Measurements from ENCODE around the gene GRIA2.

The GRIA2 gene

DNA sequence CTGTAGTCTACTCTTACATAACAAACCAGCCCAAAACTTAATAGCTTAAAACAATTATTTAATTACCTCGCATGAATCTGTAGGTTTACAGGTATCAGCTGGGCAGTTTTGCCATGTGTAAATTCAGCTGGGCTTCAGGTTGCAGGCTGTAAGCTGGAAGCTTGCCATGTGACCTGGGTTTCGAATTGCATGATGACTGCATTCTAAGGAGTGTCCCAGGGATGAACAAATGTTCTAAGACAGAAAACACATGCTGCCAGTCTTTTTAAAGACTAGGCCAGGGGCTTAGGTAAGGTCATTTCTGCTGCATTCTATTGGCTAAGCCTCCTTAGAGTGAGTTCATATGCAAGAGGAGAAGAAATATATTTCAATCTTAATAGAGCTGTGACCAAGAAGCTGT lies 44.8 kb downstream of the GRIA2 start:
- DNase-seq (ENCODE audit: low spot score) = no peak

DNA sequence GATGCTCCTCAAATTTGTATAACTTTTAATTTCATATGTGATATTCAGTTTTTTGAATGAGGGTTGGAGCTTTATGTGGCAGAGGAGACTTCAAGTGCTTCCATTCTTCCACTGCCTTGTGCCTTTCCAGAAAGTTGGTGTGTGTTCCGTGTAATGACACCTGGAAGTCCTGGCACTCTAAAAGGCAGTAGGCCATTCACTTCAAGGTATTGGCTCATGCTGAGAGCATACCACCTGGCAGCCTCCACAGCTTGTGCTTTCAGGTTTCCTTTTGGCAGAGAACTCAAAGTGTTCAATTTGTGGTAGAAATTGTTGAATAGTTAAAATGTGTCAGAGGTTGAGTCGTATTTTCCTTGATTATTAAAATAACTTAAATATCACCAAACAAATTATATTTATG lies 49.6 kb downstream of the GRIA2 start:
- no peak for DNase-seq (ENCODE audit: low spot score)

DNA sequence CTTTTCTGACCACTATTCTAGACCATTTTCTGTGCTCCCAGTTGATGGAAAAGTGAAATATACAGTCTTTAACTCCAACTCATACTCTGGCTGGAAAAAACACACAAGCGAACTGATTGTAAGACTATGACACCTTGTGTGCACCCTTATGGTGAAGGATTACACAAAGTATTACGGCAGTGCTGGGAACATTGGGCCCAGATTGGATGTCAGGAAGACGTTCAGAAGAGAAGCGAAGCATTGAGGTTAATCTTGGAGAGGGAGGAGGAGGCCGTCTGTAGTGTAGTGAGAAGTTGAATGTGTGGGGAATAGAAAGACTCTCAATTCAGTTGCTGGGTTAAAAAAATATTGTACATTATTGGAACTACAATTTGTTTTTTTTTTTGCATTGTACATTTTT lies 50.0 kb downstream of the GRIA2 start:
- no peak for DNase-seq (ENCODE audit: low spot score)

DNA sequence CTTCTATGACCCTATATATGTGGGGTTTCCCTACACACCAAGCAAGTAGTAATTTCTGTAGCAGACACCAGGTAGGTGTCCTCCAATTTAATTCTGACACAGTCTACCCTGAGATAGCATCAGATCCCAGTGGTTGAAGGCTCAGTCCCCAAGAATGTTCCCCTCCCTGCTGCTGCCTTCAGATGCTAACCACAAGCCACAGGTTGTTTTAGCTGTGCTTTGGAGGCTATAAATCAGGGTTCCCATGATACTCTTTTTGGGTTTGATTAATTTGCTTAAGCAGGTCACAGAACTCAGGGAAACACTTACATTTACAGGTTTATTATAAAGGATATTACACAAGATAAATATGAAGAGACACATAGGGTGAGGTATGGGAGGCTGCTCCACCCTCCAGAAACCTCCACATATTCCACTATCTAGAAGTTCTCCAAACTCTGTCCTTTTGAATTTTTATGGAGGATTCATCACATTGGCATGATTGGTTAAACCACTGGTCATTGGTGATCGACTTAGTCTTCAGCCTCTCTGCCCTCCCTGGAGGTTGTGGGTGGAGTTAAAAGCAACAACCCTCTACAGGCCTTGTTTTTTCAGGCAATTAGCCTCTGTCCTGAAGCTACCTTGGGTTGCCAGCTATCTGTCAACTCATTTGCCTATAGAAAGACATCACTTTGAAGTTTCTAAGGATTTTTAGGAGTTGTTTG lies 50.8 kb downstream of the GRIA2 start:
- no peak for DNase-seq (ENCODE audit: low spot score)

DNA sequence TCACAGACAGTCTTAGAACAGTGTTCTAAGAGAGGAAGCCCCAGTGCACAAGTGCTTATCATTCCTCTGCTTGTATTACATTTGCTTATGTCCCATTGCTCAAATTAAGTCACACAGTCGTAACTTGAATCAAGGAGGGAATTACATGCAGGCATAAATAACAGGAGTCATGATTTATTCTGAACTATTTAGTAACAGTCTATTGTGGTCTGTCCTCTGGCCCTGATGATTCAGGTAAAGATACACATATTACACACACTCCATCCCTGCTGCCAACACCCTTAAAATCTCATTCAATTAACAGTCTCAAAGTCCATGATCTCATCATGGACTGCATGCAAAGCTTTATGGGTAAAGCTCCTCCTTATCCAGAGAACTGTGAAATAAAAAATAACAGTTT lies 60.1 kb downstream of the GRIA2 start:
- no peak for DNase-seq (ENCODE audit: low spot score)

DNA sequence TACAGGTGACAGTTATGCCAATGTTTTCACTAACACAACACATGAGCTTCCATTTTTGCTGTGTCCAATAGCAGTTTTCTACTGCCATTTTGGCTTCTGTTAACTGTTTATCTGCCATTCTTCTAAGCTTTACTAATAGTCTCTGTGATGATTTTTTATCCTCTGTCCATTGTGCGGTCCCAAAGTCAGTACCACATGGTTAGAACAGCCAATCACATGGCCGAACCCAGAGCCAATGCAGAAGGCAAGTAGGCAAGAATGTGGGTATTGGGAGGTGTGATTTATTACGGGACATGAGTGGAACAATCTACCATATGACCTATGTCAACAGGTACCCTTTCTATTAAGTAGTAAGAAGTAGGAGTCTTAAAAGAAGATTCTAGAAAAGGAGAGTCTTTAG lies 61.5 kb downstream of the GRIA2 start:
- DNase-seq (ENCODE audit: low spot score) = no peak

DNA sequence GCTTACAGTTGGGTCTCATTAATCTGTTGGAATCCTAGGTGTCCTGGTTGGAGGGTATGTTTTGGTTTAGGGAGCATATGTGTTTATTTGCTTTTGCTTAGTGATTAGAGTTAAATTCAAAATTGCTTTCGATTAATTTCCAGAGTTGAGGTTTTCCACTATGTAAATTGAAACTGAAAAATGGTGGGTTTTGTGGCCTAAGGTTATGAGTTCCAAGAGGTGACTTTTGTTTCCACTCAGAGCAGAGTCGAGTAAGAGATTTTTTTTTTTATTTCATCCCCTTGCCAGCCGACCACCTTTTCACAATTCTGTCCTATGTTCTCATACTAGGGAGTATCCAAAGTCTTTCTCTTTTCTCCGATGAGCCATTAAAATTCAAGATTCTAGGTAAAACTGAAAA lies 66.9 kb downstream of the GRIA2 start:
- DNase-seq (ENCODE audit: low spot score) = no peak

DNA sequence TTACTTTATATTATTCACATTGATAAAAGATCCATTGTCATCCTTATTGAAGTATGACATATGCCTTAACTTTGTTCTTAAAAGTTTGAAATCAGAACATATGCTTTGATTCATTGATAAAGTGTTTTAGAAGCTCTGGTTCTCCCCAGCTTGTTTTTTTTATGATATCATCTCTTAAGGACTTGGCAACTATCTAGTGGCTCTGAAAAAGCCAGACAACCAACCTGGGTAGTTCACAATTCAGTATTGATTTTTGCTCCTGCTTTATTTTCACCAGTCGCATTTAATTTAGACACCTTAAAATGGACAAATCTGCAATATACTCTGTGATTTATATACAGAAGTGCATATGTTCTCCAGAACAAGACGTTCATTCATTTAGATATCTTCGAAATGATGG lies 70.1 kb downstream of the GRIA2 start:
- DNase-seq (ENCODE audit: low spot score) = no peak

DNA sequence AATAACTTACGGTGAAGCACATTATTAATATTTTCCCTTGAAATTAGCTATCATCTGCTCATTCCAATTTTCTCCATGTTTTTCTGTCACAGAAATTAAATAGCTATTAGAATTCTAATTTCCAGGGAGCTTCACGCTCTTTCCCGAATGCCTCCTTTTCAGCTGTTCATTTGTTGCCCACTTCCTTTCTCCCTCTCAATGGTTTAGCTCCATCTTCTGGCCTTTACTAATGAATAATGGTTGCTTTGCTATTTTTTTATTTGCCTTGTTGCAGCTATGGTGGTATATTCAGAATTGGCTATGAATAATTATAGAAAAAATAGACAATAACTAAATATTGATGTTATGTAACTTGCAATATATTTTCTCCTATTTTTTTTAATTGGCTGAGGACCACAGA lies 70.5 kb downstream of the GRIA2 start:
- DNase-seq (ENCODE audit: low spot score) = no peak

DNA sequence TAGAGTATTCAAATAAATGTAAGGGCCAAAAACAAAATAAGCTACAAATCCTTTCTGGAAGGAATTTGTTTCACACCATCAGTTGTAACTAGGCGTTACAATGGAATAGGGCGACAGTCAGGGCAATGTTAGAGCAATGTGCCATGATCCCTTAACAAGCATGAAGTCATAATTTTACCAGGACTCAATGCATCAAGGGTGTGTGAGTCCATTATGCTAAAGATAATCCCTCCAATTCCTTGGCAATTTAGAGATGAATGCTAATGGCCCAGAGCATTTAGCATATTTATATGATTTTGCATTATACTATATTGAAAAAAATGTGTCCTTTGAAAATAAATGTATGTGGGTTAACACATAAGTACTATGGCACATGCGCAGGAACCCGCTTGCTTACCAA lies 73.1 kb downstream of the GRIA2 start:
- no peak for DNase-seq (ENCODE audit: low spot score)

DNA sequence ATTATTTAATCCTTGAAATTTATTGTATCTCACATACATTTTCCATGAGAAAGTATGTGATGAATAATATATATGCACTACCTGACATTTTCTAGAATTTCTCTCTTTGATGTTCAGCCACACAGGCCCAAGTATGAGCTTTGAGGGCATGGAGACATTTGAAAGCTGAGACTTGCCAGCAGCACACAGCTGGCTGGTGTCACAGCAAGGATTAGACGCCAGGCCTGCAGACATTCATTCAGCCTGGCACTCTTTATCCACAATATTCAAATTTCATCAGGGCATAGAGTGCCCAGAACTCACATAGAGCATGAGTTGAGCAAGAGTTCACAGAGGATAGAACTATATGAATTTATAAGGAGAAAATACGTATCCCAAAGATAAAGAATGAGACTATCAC lies 74.0 kb downstream of the GRIA2 start:
- no peak for DNase-seq (ENCODE audit: low spot score)

DNA sequence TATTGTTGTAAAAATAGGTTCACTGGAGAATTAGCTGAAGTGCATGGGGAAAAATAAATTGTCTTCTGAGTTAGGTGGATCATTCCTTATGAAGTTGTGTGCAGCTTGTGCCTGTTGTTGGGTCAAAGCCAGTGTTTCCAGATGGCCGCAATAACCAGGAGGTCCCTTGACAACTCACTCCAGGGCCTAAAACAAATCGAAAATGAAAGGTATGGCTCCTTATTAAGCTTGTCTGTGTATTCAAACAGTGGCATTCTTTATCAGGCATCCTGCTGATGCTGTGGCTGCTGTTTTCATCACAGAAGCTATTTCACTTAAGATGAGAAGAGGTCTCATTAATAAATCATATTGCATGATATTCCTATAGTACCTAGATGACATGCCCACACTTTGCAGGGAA lies 80.2 kb downstream of the GRIA2 start:
- DNase-seq (ENCODE audit: low spot score) = no peak

DNA sequence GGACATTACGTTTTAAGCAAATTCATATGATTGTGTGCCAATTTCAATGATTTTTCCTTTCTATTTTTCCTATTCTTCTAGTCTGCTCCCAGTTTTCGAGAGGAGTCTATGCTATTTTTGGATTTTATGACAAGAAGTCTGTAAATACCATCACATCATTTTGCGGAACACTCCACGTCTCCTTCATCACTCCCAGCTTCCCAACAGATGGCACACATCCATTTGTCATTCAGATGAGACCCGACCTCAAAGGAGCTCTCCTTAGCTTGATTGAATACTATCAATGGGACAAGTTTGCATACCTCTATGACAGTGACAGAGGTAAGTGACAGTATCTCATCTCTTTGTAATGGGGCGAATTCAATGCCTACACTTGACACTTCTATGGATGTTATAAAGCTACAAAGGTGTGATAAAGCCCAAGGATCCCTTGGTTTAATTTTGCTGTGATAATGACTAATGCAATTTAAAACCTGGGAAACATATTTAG lies 83.0 kb downstream of the GRIA2 start:
- no peak for DNase-seq (ENCODE audit: low spot score)

DNA sequence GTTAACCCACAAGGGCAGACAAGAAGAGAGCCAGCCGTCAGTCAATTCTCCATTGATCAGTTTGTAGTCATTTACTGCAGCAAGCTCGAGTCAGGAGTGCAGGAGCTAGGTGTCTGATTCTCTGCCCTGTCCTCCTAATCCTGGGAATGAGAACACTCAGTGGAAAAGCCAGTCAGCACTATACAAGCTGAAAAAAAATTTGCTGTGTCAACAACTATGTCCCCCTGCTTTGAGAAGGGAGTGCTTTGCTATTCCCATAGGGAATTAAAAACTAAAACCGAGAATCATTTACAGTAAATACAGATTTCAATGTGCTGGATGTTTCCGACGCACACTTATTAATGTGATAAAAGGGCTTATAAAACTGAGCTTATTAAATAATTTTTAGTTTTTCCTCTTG lies 84.2 kb downstream of the GRIA2 start:
- no peak for DNase-seq (ENCODE audit: low spot score)

DNA sequence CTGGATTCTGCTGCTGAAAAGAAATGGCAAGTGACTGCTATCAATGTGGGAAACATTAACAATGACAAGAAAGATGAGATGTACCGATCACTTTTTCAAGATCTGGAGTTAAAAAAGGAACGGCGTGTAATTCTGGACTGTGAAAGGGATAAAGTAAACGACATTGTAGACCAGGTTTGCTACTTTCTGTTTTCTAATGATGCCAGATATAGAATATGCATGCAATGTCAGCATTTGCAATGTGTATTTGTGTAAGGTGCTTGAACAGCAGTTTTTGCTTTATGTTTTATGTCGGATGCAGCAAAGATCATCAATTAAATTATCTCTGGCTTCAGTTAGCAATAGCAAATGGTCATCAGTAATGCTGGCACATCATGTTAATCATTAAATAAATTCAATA lies 92.2 kb downstream of the GRIA2 start:
- no peak for DNase-seq (ENCODE audit: low spot score)

DNA sequence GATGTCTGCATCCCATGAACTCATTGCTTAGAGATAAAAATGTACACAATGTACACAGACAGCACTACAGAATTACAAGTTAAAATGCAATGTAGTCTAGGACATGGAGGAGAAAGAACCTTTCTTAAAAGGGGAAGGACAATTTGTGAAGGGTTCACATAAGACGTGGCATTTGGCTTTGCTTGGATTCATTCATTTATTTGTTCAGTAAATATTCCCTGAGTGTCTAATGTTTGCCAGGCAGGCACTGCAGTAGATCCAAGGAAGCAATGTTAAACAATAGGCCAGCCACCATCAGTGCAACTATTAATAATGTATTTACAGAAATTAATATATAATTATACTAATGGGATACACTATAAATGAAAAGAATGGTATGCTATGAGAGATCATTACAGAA lies 94.4 kb downstream of the GRIA2 start:
- DNase-seq (ENCODE audit: low spot score) = no peak

DNA sequence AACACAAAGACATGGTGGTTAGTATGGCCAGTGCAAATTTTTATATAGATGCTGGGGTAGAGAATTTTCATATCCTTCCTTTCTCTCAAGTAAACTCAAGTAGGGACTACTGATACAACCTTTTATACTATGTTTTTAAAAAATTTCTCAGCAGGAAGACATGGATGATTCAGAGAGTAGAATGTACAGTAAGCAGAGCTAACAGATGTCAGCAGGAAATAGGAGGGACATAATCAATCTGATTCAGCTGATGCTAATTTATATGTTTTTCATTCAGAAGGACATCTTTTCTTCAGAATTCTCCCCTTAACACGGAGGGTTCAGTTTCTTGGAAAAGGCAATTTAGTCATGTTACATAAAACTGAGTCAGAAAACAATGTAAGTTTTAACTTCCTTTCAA lies 95.4 kb downstream of the GRIA2 start:
- no peak for DNase-seq (ENCODE audit: low spot score)

DNA sequence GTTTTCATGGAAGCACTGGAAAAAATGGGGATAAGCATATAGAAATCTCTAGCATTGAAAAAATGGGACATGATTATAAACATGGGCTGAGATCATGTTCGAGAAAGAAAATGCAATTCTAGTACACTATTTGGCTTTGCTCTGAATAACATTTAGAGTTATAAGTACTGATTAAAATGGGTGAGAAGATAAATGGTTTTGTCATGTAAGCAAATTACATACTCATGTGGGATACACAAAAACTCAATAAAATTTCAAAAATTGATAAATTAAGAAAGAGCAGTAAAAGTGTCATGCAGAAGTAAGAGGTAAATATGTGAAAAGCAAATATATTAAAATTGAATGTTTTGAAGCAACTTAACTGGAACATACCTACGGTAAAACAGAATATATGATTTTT lies 99.6 kb downstream of the GRIA2 start:
- no peak for DNase-seq (ENCODE audit: low spot score)

DNA sequence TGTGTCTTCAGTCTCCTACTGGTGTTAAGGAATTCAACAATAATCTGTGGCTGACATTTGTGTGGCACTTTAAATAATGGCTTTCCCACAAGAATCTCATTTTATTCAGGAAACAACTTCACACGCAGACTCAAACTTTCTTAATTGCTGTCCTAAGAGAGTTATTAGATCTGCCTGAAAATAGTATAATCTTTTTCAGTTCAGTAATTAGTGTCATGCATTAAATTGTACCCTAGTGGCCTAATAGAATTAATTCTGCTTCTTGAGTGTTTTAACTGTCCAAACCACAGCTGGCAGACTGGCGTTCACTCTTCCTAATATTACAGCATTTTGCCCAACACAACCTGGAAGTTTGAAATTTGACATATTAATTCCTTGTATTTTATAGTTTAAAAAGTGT lies 107.1 kb downstream of the GRIA2 start:
- DNase-seq (ENCODE audit: low spot score) = no peak

DNA sequence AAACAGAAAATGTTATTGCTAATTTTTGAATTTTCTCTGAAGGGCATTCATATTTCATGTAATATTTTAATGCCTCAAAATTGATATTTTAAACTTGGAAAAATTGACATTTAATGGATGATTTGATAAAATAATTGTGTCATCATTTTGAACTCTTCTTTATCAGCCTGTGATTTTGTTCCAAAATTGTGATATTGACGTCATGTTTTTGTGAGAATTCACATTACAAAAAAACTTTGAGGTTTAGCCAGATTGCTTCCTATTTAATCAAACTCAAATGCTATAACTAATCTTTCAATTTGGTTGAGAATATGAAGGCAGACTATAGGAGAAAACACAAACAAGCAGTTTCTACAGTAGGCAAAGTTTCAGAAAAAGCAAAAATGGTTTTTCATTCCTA lies 137.4 kb downstream of the GRIA2 start:
- DNase-seq (ENCODE audit: low spot score) = no peak

DNA sequence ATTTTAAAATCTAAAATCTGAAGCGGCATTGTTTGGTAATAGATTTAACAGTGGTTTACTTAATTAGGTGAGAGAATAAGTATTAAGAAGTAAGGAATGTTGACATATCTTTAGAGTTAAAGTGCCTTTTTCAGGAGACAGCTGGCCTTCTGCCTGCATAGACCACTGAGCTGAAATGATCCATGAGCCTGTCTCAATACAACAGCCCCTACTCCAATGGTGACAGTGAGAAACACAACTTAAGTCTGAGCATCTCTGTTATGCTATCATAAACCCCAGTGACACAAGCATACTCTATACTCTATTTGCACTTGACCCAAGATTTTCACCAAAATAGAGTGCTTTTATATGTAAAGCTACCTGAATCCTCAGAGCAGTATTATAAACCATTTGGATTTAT lies 137.9 kb downstream of the GRIA2 start:
- DNase-seq (ENCODE audit: low spot score) = no peak

DNA sequence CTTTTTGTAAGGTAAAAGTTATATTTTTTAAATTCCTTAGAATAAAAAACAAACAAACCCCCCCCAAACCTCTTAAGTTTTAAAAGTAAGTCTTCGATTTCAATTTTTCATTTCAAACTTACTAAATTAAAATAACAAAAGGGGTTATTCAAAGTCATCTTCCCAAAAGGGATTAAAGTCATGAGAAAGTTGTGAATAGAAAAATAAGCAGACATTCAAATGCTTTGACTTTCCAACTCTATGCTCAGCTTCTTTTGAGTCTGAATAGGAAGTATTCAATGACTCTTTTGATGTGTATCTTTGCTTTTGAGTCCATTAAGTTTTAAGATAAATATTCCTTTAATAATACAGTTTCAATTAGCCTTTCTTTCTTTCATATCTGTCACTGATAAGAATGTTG lies 138.3 kb downstream of the GRIA2 start:
- DNase-seq (ENCODE audit: low spot score) = no peak

DNA sequence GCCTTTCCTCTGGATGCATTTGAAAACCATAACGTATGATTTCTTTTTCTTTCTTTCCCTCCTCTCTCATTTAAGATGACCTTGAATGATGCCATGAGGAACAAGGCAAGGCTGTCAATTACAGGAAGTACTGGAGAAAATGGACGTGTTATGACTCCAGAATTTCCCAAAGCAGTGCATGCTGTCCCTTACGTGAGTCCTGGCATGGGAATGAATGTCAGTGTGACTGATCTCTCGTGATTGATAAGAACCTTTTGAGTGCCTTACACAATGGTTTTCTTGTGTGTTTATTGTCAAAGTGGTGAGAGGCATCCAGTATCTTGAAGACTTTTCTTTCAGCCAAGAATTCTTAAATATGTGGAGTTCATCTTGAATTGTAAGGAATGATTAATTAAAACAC lies 142.8 kb downstream of the GRIA2 start:
- DNase-seq (ENCODE audit: low spot score) = no peak

DNA sequence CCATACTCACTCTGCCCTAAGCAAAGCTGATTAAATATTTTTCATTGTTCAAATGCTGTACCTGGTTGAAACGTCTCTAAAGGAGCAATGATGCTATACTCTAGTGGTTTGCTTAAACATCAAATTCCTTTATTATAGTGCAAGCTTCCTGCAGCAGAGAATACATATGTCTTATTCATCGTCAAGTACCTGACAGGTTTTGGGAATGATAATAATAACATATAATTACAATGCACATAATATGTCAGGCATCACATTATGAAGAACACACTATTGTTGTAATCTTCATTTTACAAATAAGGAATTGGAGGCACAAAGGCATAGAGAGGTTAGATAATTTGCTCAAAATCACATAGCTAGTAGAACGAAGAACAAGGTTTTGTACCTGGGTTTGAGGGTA lies 151.6 kb downstream of the GRIA2 start:
- DNase-seq (ENCODE audit: low spot score) = no peak

DNA sequence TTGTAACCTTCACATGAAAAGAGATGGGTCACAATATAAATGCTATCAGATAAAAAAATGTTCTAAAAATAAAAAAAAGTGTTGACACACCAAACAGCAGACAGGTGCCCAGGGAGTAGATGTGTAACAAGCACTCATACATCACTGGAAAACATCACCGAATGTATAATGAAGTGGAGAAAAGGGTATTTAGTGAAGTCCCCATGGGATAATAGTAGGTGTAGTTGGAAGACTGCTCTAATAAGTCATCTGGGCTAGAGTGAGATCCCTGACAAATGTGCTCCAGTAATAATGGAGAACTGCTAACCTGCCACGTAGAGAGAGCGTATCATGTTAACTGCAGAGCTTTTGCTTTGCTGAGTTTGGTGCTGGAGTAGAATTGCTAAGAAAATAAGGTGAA lies 152.0 kb downstream of the GRIA2 start:
- no peak for DNase-seq (ENCODE audit: low spot score)

Data from left forelimb (tissue), 1 donor.